Tibial nerve (tissue), 4 donors: ENCODE results near the gene GPR4.

ENCODE experiments used
- EP300 ChIP-seq, 2 donors: sonication (generic); formaldehyde crosslinking; IDR thresholded peaks; one replicate each; pipeline ENCODE4 v1.6.1; 2017; ENCODE audit warnings: antibody characterized with exemption in 2 of 2, mild to moderate bottlenecking in 1 of 2
- POLR2A ChIP-seq, 2 donors: fragments of 450-650 bp; IDR thresholded peaks; one replicate each; pipeline ENCODE4 v1.6.1; 2017; ENCODE audit warnings: antibody characterized with exemption in 2 of 2, mild to moderate bottlenecking in 2 of 2, moderate library complexity in 2 of 2
- TF ChIP-seq, protein P1 (sequence below), 5 experiments: fragments of 200-600 bp in 3 of 5; fragments of 450-650 bp in 2 of 5; sonication (generic) in 3 of 5; IDR thresholded peaks; one replicate each; pipeline ENCODE4 v1.5.1; 2016 to 2019; ENCODE audit warnings: antibody characterized with exemption in 5 of 5, mild to moderate bottlenecking in 3 of 5, moderate library complexity in 2 of 5

- no peak for TF ChIP-seq EP300 (IDR thresholded peaks at IDR 0.05)
- TF ChIP-seq, protein P1, sequence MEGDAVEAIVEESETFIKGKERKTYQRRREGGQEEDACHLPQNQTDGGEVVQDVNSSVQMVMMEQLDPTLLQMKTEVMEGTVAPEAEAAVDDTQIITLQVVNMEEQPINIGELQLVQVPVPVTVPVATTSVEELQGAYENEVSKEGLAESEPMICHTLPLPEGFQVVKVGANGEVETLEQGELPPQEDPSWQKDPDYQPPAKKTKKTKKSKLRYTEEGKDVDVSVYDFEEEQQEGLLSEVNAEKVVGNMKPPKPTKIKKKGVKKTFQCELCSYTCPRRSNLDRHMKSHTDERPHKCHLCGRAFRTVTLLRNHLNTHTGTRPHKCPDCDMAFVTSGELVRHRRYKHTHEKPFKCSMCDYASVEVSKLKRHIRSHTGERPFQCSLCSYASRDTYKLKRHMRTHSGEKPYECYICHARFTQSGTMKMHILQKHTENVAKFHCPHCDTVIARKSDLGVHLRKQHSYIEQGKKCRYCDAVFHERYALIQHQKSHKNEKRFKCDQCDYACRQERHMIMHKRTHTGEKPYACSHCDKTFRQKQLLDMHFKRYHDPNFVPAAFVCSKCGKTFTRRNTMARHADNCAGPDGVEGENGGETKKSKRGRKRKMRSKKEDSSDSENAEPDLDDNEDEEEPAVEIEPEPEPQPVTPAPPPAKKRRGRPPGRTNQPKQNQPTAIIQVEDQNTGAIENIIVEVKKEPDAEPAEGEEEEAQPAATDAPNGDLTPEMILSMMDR (IDR thresholded peaks at IDR 0.05) = no peak
- TF ChIP-seq POLR2A (IDR thresholded peaks at IDR 0.05) = no peak
Measured at GRCh38 chr19:45581576-45581975, 20.4 kb downstream of the GPR4 start.
